PC-3 (cell line): ENCODE measurements around the gene HAP1.

Source experiments
- EZH2 ChIP-seq: fragments of 300-600 bp; sonication (generic); IDR thresholded peaks from one replicate; pipeline ENCODE4 v1.6.1; 2017; ENCODE audit warnings: antibody characterized with exemption, mild to moderate bottlenecking, low read length; ENCODE audit not compliant: unreplicated experiment
- EZH2phosphoT487 ChIP-seq: fragments of 300-600 bp; sonication (generic); IDR thresholded peaks from 2 replicates; pipeline ENCODE4 v1.6.1; 2018; ENCODE audit warnings: mild to moderate bottlenecking, antibody characterized with exemption, low read length, borderline replicate concordance

DNA sequence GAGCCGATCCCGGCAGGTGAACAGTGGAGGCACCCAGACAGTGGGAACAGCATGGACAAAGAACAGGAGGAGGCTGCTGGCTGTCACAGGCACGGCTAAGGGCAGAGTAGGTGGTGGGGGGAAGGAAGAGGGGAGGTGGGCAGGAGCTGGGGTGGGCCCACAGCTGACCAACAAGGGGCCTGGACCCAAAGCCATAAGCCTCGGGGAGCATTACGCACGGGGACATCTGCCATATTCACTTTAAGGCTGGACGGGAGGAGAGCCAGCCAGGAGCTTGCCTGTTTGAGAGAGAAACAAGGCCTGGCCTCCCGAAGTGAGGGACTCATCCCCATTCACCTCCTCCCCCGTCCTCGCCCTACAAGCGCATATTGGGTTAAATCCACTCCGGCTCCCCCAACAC lies 19.6 kb upstream of the HAP1 start:
- no peak for TF ChIP-seq EZH2phosphoT487
- no peak for TF ChIP-seq EZH2
